WTC11 (cell line): ENCODE measurements around the gene TOM1L2. TPM values are rescaled to one million over a fixed set of nuclear protein-coding genes. Genes with fewer than 3 reads are reported as not detected.

Source experiments
- ATAC-seq: fragments of 200-7000 bp; cut with Tn5 transposase; 2 replicates; pipeline ENCODE4 v1.10.0; 2021; ENCODE audit warnings: mild to moderate bottlenecking, moderate library complexity
- CTCF ChIA-PET: fragments of 300-600 bp; sonication (Branson Sonifier 250); formaldehyde crosslinking; loops from one replicate; lab custom pipeline; 2021; ENCODE audit warnings: antibody characterized with exemption; lab: Charles Lee
- POLR2A ChIA-PET: fragments of 350-600 bp; sonication (Branson Sonifier 250); formaldehyde crosslinking; loops from one replicate; lab custom pipeline; 2021; ENCODE audit warnings: antibody characterized with exemption; lab: Charles Lee
- DNase-seq: peaks from one replicate; pipeline ENCODE4 v3.0.0; 2021; ENCODE audit warnings: low spot score
- H3K27ac Mint-ChIP-seq: 2 replicates; pipeline ENCODE4 v1.8.0; 2021; ENCODE audit warnings: mixed read lengths
- H3K27me3 Mint-ChIP-seq: 2 replicates; pipeline ENCODE4 v1.8.0; 2021; ENCODE audit warnings: low read depth, mild to moderate bottlenecking, moderate library complexity, mixed read lengths
- H3K36me3 Mint-ChIP-seq: 2 replicates; pipeline ENCODE4 v1.8.0; 2021; ENCODE audit warnings: mixed read lengths
- H3K4me1 Mint-ChIP-seq: 2 replicates; pipeline ENCODE4 v1.8.0; 2022; ENCODE audit warnings: mixed read lengths
- H3K4me3 Mint-ChIP-seq: 2 replicates; pipeline ENCODE4 v1.8.0; 2021; ENCODE audit warnings: mild to moderate bottlenecking, moderate library complexity, mixed read lengths
- H3K9me3 Mint-ChIP-seq: 2 replicates; pipeline ENCODE4 v1.8.0; 2021; ENCODE audit warnings: mixed read lengths
- CBFB ChIP-seq: sonication (generic); formaldehyde crosslinking; IDR thresholded peaks from 2 replicates; pipeline ENCODE4 v1.8.1; 2022; ENCODE audit warnings: mild to moderate bottlenecking, low read depth, missing genetic modification reagents
- ELF4 ChIP-seq: sonication (generic); formaldehyde crosslinking; IDR thresholded peaks from 2 replicates; pipeline ENCODE4 v1.8.1; 2022; ENCODE audit warnings: low read depth, mild to moderate bottlenecking, moderate library complexity, missing genetic modification reagents
- FOXJ3 ChIP-seq: sonication (generic); formaldehyde crosslinking; IDR thresholded peaks from 2 replicates; pipeline ENCODE4 v1.9.0; 2021; ENCODE audit warnings: missing genetic modification reagents, mild to moderate bottlenecking, borderline replicate concordance
- GABPB1 ChIP-seq: sonication (generic); formaldehyde crosslinking; IDR thresholded peaks from 2 replicates; pipeline ENCODE4 v1.8.1; 2023; ENCODE audit warnings: mild to moderate bottlenecking, missing genetic modification reagents
- NFYB ChIP-seq: sonication (generic); formaldehyde crosslinking; conservative IDR thresholded peaks from 2 replicates; pipeline ENCODE4 v1.8.0; 2022; ENCODE audit warnings: low read depth, missing genetic modification reagents
- NR2C2 ChIP-seq: sonication (generic); formaldehyde crosslinking; IDR thresholded peaks from 2 replicates; pipeline ENCODE4 v1.8.0; 2022; ENCODE audit warnings: mild to moderate bottlenecking, missing genetic modification reagents
- RORB ChIP-seq: fragments of 250-450 bp; sonication (Bioruptor Pico); IDR thresholded peaks from 2 replicates; pipeline ENCODE4 v1.9.0; 2021; ENCODE audit warnings: mild to moderate bottlenecking
- SMAD3 ChIP-seq: sonication (generic); formaldehyde crosslinking; IDR thresholded peaks from 2 replicates; pipeline ENCODE4 v1.8.0; 2022; ENCODE audit warnings: missing genetic modification reagents, mild to moderate bottlenecking, borderline replicate concordance
- TCF7 ChIP-seq: sonication (generic); formaldehyde crosslinking; IDR thresholded peaks from 2 replicates; pipeline ENCODE4 v1.8.0; 2022; ENCODE audit warnings: mild to moderate bottlenecking, low read depth, missing genetic modification reagents, moderate library complexity
- ZNF219 ChIP-seq: sonication (generic); formaldehyde crosslinking; IDR thresholded peaks from 2 replicates; pipeline ENCODE4 v1.8.0; 2023; ENCODE audit warnings: missing genetic modification reagents, mild to moderate bottlenecking, borderline replicate concordance
- ZNF232 ChIP-seq: sonication (generic); formaldehyde crosslinking; IDR thresholded peaks from 2 replicates; pipeline ENCODE4 v1.8.0; 2022; ENCODE audit warnings: mild to moderate bottlenecking, missing genetic modification reagents
- ZNF317 ChIP-seq: sonication (generic); formaldehyde crosslinking; IDR thresholded peaks from 2 replicates; pipeline ENCODE4 v1.8.1; 2023; ENCODE audit warnings: low read depth, mild to moderate bottlenecking, moderate library complexity, missing genetic modification reagents, borderline replicate concordance
- ZNF396 ChIP-seq: fragments of 250-450 bp; sonication (Bioruptor Pico); IDR thresholded peaks from 2 replicates; pipeline ENCODE4 v1.8.0; 2021; ENCODE audit warnings: mild to moderate bottlenecking, moderate library complexity, borderline replicate concordance
- total RNA-seq: library from RNA; stranded (reverse); gene quantifications from 3 replicates; pipeline ENCODE4 v1.2.3, GENCODE V29; 2021
- TF ChIP-seq, protein P1 (sequence below): fragments of 250-450 bp; sonication (Bioruptor Pico); IDR thresholded peaks from 2 replicates; pipeline ENCODE4 v1.9.0; 2021; ENCODE audit warnings: mild to moderate bottlenecking
- TF ChIP-seq, protein P2 (sequence below): sonication (generic); formaldehyde crosslinking; IDR thresholded peaks from 2 replicates; pipeline ENCODE4 v1.8.1; 2023; ENCODE audit warnings: mild to moderate bottlenecking, missing genetic modification reagents, borderline replicate concordance
- TF ChIP-seq, protein P3 (sequence below): sonication (generic); formaldehyde crosslinking; IDR thresholded peaks from 2 replicates; pipeline ENCODE4 v1.8.1; 2023; ENCODE audit warnings: mild to moderate bottlenecking, missing genetic modification reagents, moderate library complexity
- TF ChIP-seq, protein P4 (sequence below): sonication (generic); formaldehyde crosslinking; IDR thresholded peaks from 2 replicates; pipeline ENCODE4 v1.8.0; 2023; ENCODE audit warnings: missing genetic modification reagents, mild to moderate bottlenecking, borderline replicate concordance

The TOM1L2 gene
- total RNA-seq, 1 experiment from 2014 or later: 6.4 TPM

DNA sequence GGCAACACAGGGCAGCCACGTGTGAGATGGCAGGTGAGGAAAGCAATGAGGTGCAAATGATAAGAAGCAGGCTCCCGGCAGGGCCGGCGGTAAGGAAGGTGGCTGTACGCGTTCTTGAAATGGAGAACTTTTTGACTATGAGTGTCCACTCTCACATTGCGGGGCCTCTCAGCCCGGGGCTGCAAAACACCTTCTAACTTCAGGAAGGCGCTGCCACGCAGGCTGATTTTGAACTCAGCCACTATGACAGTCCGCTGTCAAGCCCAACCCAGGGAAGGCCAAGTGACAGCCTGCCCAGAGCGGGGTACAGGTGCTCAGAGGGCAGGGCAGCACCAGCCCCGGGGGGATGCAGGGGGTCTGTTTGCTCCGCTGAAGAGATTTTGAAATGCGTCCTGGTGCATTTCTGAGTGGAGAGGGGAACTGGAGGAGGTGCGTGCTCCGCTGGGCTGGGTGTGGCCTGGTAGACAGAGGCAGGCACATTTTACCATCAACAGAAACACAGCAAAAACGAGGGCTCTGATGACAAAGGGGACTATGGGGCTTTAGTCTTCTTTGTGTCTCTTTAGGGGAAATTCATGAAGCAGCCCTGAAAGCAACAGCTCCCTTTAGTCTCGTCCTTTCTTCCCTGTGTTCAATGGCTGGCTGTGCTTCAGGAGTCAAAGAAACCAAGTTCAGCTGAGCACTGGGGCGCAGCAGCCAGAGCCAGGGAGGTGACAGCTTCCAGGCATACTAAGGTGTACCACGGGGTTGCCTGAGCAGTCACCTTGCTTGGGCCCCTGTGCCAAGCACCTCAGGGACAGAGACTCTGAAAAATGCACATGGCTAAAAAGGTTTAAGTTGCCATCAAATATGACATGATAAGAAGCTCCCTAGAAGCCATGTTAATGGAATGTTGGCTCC lies 120.8 kb downstream of the TOM1L2 start (continued):
- TF ChIP-seq, protein P1, sequence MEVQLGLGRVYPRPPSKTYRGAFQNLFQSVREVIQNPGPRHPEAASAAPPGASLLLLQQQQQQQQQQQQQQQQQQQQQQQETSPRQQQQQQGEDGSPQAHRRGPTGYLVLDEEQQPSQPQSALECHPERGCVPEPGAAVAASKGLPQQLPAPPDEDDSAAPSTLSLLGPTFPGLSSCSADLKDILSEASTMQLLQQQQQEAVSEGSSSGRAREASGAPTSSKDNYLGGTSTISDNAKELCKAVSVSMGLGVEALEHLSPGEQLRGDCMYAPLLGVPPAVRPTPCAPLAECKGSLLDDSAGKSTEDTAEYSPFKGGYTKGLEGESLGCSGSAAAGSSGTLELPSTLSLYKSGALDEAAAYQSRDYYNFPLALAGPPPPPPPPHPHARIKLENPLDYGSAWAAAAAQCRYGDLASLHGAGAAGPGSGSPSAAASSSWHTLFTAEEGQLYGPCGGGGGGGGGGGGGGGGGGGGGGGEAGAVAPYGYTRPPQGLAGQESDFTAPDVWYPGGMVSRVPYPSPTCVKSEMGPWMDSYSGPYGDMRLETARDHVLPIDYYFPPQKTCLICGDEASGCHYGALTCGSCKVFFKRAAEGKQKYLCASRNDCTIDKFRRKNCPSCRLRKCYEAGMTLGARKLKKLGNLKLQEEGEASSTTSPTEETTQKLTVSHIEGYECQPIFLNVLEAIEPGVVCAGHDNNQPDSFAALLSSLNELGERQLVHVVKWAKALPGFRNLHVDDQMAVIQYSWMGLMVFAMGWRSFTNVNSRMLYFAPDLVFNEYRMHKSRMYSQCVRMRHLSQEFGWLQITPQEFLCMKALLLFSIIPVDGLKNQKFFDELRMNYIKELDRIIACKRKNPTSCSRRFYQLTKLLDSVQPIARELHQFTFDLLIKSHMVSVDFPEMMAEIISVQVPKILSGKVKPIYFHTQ (CRISPR knock-in tag): no peak
- TF ChIP-seq CBFB (no peak), ZNF232 (no peak), ZNF219 (CRISPR knock-in tag) (no peak), ZNF317 (CRISPR knock-in tag) (no peak), FOXJ3 (no peak), NFYB (no peak)

DNA sequence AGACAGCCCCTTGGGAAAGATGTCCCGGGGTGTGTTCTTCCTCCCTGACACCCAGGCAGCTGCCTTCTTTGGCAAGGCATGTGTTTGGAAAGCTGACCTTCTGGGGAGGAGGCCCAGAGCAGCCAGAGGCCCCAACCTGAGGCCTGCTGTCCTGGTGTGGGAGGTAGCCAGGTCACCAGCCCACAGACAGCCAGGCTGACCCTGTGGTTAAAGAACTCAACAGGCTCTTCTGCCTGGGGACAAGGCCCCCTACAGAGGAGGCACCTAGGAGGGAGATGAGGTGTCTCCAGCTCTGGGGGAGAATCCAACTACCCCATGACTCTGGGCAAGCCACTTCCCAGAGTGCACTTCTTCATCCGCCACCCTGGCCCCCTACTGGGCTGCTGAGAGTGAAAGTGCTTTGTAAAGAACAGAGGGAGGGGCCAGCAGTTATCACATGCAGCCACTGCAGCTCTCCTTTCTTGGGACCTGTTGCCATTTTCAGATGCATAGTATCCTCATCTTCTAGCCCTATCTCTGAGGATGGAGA lies 122.3 kb downstream of the TOM1L2 start:
- Mint-ChIP-seq H3K27ac (no peak overlapping the region), H3K36me3 (no peaks in the 10 kb centered on the region), H3K4me1 (peaks cover 47% of the 10 kb centered on the region), H3K9me3 (no peaks in the 10 kb centered on the region), H3K4me3 (no peak overlapping the region), H3K27me3 (peaks cover 3% of the 10 kb centered on the region; the same call in 1 of the 2 replicates)
- TF ChIP-seq NR2C2 (CRISPR knock-in tag) (no peak), ELF4 (no peak), TCF7 (no peak), GABPB1 (CRISPR knock-in tag) (no peak), RORB (CRISPR knock-in tag) (no peak), SMAD3 (no peak), ZNF396 (CRISPR knock-in tag) (no peak)
- TF ChIP-seq, protein P2, sequence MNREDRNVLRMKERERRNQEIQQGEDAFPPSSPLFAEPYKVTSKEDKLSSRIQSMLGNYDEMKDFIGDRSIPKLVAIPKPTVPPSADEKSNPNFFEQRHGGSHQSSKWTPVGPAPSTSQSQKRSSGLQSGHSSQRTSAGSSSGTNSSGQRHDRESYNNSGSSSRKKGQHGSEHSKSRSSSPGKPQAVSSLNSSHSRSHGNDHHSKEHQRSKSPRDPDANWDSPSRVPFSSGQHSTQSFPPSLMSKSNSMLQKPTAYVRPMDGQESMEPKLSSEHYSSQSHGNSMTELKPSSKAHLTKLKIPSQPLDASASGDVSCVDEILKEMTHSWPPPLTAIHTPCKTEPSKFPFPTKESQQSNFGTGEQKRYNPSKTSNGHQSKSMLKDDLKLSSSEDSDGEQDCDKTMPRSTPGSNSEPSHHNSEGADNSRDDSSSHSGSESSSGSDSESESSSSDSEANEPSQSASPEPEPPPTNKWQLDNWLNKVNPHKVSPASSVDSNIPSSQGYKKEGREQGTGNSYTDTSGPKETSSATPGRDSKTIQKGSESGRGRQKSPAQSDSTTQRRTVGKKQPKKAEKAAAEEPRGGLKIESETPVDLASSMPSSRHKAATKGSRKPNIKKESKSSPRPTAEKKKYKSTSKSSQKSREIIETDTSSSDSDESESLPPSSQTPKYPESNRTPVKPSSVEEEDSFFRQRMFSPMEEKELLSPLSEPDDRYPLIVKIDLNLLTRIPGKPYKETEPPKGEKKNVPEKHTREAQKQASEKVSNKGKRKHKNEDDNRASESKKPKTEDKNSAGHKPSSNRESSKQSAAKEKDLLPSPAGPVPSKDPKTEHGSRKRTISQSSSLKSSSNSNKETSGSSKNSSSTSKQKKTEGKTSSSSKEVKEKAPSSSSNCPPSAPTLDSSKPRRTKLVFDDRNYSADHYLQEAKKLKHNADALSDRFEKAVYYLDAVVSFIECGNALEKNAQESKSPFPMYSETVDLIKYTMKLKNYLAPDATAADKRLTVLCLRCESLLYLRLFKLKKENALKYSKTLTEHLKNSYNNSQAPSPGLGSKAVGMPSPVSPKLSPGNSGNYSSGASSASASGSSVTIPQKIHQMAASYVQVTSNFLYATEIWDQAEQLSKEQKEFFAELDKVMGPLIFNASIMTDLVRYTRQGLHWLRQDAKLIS: no peak
- TF ChIP-seq, protein P3, sequence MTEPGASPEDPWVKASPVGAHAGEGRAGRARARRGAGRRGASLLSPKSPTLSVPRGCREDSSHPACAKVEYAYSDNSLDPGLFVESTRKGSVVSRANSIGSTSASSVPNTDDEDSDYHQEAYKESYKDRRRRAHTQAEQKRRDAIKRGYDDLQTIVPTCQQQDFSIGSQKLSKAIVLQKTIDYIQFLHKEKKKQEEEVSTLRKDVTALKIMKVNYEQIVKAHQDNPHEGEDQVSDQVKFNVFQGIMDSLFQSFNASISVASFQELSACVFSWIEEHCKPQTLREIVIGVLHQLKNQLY (CRISPR knock-in tag): no peak
- TF ChIP-seq, protein P4, sequence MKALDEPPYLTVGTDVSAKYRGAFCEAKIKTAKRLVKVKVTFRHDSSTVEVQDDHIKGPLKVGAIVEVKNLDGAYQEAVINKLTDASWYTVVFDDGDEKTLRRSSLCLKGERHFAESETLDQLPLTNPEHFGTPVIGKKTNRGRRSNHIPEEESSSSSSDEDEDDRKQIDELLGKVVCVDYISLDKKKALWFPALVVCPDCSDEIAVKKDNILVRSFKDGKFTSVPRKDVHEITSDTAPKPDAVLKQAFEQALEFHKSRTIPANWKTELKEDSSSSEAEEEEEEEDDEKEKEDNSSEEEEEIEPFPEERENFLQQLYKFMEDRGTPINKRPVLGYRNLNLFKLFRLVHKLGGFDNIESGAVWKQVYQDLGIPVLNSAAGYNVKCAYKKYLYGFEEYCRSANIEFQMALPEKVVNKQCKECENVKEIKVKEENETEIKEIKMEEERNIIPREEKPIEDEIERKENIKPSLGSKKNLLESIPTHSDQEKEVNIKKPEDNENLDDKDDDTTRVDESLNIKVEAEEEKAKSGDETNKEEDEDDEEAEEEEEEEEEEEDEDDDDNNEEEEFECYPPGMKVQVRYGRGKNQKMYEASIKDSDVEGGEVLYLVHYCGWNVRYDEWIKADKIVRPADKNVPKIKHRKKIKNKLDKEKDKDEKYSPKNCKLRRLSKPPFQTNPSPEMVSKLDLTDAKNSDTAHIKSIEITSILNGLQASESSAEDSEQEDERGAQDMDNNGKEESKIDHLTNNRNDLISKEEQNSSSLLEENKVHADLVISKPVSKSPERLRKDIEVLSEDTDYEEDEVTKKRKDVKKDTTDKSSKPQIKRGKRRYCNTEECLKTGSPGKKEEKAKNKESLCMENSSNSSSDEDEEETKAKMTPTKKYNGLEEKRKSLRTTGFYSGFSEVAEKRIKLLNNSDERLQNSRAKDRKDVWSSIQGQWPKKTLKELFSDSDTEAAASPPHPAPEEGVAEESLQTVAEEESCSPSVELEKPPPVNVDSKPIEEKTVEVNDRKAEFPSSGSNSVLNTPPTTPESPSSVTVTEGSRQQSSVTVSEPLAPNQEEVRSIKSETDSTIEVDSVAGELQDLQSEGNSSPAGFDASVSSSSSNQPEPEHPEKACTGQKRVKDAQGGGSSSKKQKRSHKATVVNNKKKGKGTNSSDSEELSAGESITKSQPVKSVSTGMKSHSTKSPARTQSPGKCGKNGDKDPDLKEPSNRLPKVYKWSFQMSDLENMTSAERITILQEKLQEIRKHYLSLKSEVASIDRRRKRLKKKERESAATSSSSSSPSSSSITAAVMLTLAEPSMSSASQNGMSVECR: no peak
- ChIA-PET POLR2A (interaction anchor here (0.6 to 1.6 kb wide), 3 partner anchors 12 to 36 kb away, joined by 3 to 7 read pairs (median 5); no protein-coding TSS in a partner anchor), CTCF (interaction anchor here (0.6 to 1.8 kb wide), 5 partner anchors 10 to 515 kb away, joined by 3 to 6 read pairs (median 4); no protein-coding TSS in a partner anchor)
- ATAC-seq (peak; percentile 29; the same call in 1 of the 2 replicates), DNase-seq (no peak)
